GM23338 (cell line): ENCODE data around the gene PSMD3. TPM values are rescaled to one million over a fixed set of nuclear protein-coding genes. Genes with fewer than 3 reads are reported as not detected.

ENCODE experiments used
- ATAC-seq: fragments of 200-7000 bp; cut with Tn5 transposase; 3 replicates; pipeline ENCODE4 v1.9.1; 2020
- DNase-seq: peaks from one replicate; pipeline ENCODE4 v3.0.0-alpha.2; 2015; ENCODE audit warnings: low spot score
- H2AFZ ChIP-seq: fragments of 200-600 bp; sonication (generic); 2 replicates; pipeline ENCODE4 v1.8.0; 2016; ENCODE audit warnings: antibody characterized with exemption, mild to moderate bottlenecking, moderate library complexity
- H3F3A ChIP-seq: fragments of 200-600 bp; sonication (generic); replicated peaks from 2 replicates; pipeline ENCODE4 v1.8.0; 2017; ENCODE audit warnings: antibody characterized with exemption, mixed run types, low read depth
- H3K27ac ChIP-seq: fragments of 200-600 bp; sonication (generic); 2 replicates; pipeline ENCODE4 v1.6.1; 2016; ENCODE audit warnings: low read depth
- H3K27me3 ChIP-seq: fragments of 200-600 bp; sonication (generic); 2 replicates; pipeline ENCODE4 v1.8.0; 2016; ENCODE audit warnings: mild to moderate bottlenecking, mixed run types, moderate library complexity; ENCODE audit not compliant: insufficient read depth
- H3K36me3 ChIP-seq: fragments of 200-600 bp; sonication (generic); 2 replicates; pipeline ENCODE4 v1.8.0; 2016; ENCODE audit warnings: mild to moderate bottlenecking; ENCODE audit not compliant: insufficient read depth
- H3K4me1 ChIP-seq: fragments of 200-600 bp; sonication (generic); 2 replicates; pipeline ENCODE4 v1.8.0; 2016; ENCODE audit warnings: mild to moderate bottlenecking, moderate library complexity; ENCODE audit not compliant: insufficient read depth
- H3K4me2 ChIP-seq: fragments of 200-600 bp; sonication (generic); 2 replicates; pipeline ENCODE4 v1.7.1; 2017; ENCODE audit warnings: mixed run types
- H3K4me3 ChIP-seq: fragments of 200-600 bp; sonication (generic); 2 replicates; pipeline ENCODE4 v1.6.1; 2016; ENCODE audit warnings: mixed run types
- H3K79me2 ChIP-seq: fragments of 200-600 bp; sonication (generic); replicated peaks from 2 replicates; pipeline ENCODE4 v1.8.0; 2017; ENCODE audit warnings: mild to moderate bottlenecking; ENCODE audit not compliant: insufficient read depth
- H3K9me2 ChIP-seq: fragments of 200-600 bp; sonication (generic); 2 replicates; pipeline ENCODE4 v1.8.0; 2017; ENCODE audit not compliant: insufficient read depth
- H4K20me1 ChIP-seq: fragments of 200-600 bp; sonication (generic); replicated peaks from 2 replicates; pipeline ENCODE4 v1.8.0; 2017; ENCODE audit warnings: mild to moderate bottlenecking; ENCODE audit not compliant: insufficient read depth
- H3K27ac Mint-ChIP-seq: 2 replicates; pipeline ENCODE4 v1.8.0; 2020; ENCODE audit warnings: inconsistent platforms, mild to moderate bottlenecking, moderate library complexity, mixed read lengths
- H3K27me3 Mint-ChIP-seq: 3 replicates; pipeline ENCODE4 v1.8.0; 2022; ENCODE audit warnings: low read depth, mild to moderate bottlenecking, moderate library complexity, mixed read lengths, inconsistent platforms; ENCODE audit not compliant: insufficient read depth, poor library complexity
- H3K36me3 Mint-ChIP-seq: 3 replicates; pipeline ENCODE4 v1.8.0; 2021; ENCODE audit warnings: low read depth, mild to moderate bottlenecking, inconsistent platforms, moderate library complexity, mixed read lengths
- H3K4me1 Mint-ChIP-seq: 3 replicates; pipeline ENCODE4 v1.8.0; 2020; ENCODE audit warnings: mild to moderate bottlenecking, inconsistent platforms, mixed read lengths
- H3K4me3 Mint-ChIP-seq: 3 replicates; pipeline ENCODE4 v1.8.0; 2021; ENCODE audit warnings: moderate library complexity, mild to moderate bottlenecking, inconsistent platforms, mixed read lengths
- H3K9me3 Mint-ChIP-seq: 3 replicates; pipeline ENCODE4 v1.8.0; 2020; ENCODE audit warnings: moderate library complexity, mild to moderate bottlenecking, inconsistent platforms, mixed read lengths
- CREB1 ChIP-seq: fragments of 250-450 bp; sonication (Bioruptor Pico); IDR thresholded peaks from 2 replicates; pipeline ENCODE4 v1.5.0; 2020; ENCODE audit warnings: low read depth, mild to moderate bottlenecking, moderate library complexity
- NANOG ChIP-seq: IDR thresholded peaks from 2 replicates; pipeline ENCODE4 v1.6.1; 2016; ENCODE audit warnings: antibody characterized with exemption, borderline replicate concordance
- POLR2AphosphoS5 ChIP-seq: IDR thresholded peaks from 2 replicates; pipeline ENCODE4 v1.6.1; 2016; ENCODE audit warnings: antibody characterized with exemption, low read depth
- STAT1 ChIP-seq: IDR thresholded peaks from one replicate; pipeline ENCODE4 v1.6.1; 2016; ENCODE audit warnings: antibody characterized with exemption; ENCODE audit not compliant: unreplicated experiment
- ZNF114 ChIP-seq: fragments of 250-450 bp; sonication (Bioruptor Pico); IDR thresholded peaks from 2 replicates; pipeline ENCODE4 v1.5.0; 2020; ENCODE audit warnings: mild to moderate bottlenecking, moderate library complexity
- ZNF331 ChIP-seq: fragments of 250-450 bp; sonication (Bioruptor Pico); IDR thresholded peaks from 2 replicates; pipeline ENCODE4 v1.5.0; 2020; ENCODE audit warnings: low read depth, mild to moderate bottlenecking, moderate library complexity
- polyA plus RNA-seq: library from polyadenylated mRNA; unstranded; fragments of >200 nt; fragmentation: Nextera tagmentation; extraction: Ambion mirVana; gene quantifications from 2 replicates; pipeline ENCODE4 v1.2.1, GENCODE V29; 2016
- total RNA-seq: library from RNA; depleted of rRNA; stranded (reverse); fragments of >200 nt; shearing (Covaris generic); gene quantifications from 2 replicates; pipeline ENCODE4 v1.2.3, GENCODE V29; 2014
- TF ChIP-seq, protein P1 (sequence below): IDR thresholded peaks from one replicate; pipeline ENCODE4 v1.6.1; 2018; ENCODE audit warnings: antibody characterized with exemption; ENCODE audit not compliant: unreplicated experiment
- TF ChIP-seq, protein P2 (sequence below), 2 experiments: fragments of 200-600 bp in 1 of 2; sonication (generic) in 1 of 2; conservative IDR thresholded peaks; 2 replicates each; pipeline versions ENCODE4 v1.5.1 to v1.6.1; 2016 to 2017; ENCODE audit warnings: antibody characterized with exemption in 2 of 2, low read depth in 2 of 2, mild to moderate bottlenecking in 2 of 2, moderate library complexity in 1 of 2

Gene PSMD3
- total and polyA plus RNA-seq, 2 experiments from 2014 or later, result 112 to 217 TPM

- peaks cover 29% of the 10 kb centered on the region for H3K79me2 ChIP-seq
- H3K4me2 ChIP-seq, result peak overlapping the region; percentile 83
- H3K36me3 ChIP-seq, result peaks cover under 1% of the 10 kb centered on the region
- DNase-seq (no peak), ATAC-seq (no peak)
- H4K20me1 ChIP-seq, result peaks cover 16% of the 10 kb centered on the region
- H3K9me2 ChIP-seq, result no peaks in the 10 kb centered on the region
- H3F3A ChIP-seq, result peaks cover 8% of the 10 kb centered on the region; the same call in 1 of the 2 replicates
- Mint-ChIP-seq H3K27ac (peak overlapping the region; percentile 51; the same call in 1 of the 2 replicates), H3K4me1 (peaks cover 23% of the 10 kb centered on the region), H3K27me3 (peaks cover 9% of the 10 kb centered on the region), H3K36me3 (peaks cover 14% of the 10 kb centered on the region), H3K4me3 (peak overlapping the region; percentile 92), H3K9me3 (no peaks in the 10 kb centered on the region)
- H3K27ac ChIP-seq, result 0 out of 2 replicates have a peak overlapping the region, but pooled peaks have one; percentile 85
- peak overlapping the region; percentile 91 for H2AFZ ChIP-seq
- no peaks in the 10 kb centered on the region for H3K27me3 ChIP-seq
- H3K4me1 ChIP-seq, result peaks cover 20% of the 10 kb centered on the region
- peak overlapping the region; percentile 77 for H3K4me3 ChIP-seq
- TF ChIP-seq POLR2AphosphoS5 (no peak), ZNF331 (CRISPR knock-in tag) (no peak), NANOG (no peak), ZNF114 (CRISPR knock-in tag) (no peak), CREB1 (CRISPR knock-in tag) (no peak), STAT1 (no peak)
These were observed 1.5 kb upstream of the PSMD3 start for GRCh38 chr17:39979016-39979670.

GRCh38 chr17:39979893-39980350 lies 685 bp upstream of the PSMD3 start:
- peak; percentile 67 for DNase-seq

More at GRCh38 chr17:39979893-39980350, 685 bp upstream of the PSMD3 start:
- Histone ChIP-seq H4K20me1 (peaks cover 16% of the 10 kb centered on the region), H3K4me3 (peak overlapping the region; percentile 77), H3K36me3 (peaks cover 7% of the 10 kb centered on the region), H3K4me2 (peak overlapping the region; percentile 83), H3K79me2 (peaks cover 29% of the 10 kb centered on the region), H3F3A (peaks cover 8% of the 10 kb centered on the region; the same call in 1 of the 2 replicates), H3K27ac (peak overlapping the region; percentile 85), H3K9me2 (no peaks in the 10 kb centered on the region), H3K27me3 (no peaks in the 10 kb centered on the region), H3K4me1 (peaks cover 20% of the 10 kb centered on the region), H2AFZ (peak overlapping the region; percentile 91)
- peaks cover 23% of the 10 kb centered on the region for H3K4me1 Mint-ChIP-seq
- H3K27ac Mint-ChIP-seq, result peak overlapping the region; percentile 94
- peaks cover 21% of the 10 kb centered on the region for H3K36me3 Mint-ChIP-seq
- H3K27me3 Mint-ChIP-seq, result peaks cover 9% of the 10 kb centered on the region
- peak overlapping the region; percentile 92 for H3K4me3 Mint-ChIP-seq
- peak; percentile 72 for ATAC-seq
- no peaks in the 10 kb centered on the region for H3K9me3 Mint-ChIP-seq
- TF ChIP-seq, protein P1, sequence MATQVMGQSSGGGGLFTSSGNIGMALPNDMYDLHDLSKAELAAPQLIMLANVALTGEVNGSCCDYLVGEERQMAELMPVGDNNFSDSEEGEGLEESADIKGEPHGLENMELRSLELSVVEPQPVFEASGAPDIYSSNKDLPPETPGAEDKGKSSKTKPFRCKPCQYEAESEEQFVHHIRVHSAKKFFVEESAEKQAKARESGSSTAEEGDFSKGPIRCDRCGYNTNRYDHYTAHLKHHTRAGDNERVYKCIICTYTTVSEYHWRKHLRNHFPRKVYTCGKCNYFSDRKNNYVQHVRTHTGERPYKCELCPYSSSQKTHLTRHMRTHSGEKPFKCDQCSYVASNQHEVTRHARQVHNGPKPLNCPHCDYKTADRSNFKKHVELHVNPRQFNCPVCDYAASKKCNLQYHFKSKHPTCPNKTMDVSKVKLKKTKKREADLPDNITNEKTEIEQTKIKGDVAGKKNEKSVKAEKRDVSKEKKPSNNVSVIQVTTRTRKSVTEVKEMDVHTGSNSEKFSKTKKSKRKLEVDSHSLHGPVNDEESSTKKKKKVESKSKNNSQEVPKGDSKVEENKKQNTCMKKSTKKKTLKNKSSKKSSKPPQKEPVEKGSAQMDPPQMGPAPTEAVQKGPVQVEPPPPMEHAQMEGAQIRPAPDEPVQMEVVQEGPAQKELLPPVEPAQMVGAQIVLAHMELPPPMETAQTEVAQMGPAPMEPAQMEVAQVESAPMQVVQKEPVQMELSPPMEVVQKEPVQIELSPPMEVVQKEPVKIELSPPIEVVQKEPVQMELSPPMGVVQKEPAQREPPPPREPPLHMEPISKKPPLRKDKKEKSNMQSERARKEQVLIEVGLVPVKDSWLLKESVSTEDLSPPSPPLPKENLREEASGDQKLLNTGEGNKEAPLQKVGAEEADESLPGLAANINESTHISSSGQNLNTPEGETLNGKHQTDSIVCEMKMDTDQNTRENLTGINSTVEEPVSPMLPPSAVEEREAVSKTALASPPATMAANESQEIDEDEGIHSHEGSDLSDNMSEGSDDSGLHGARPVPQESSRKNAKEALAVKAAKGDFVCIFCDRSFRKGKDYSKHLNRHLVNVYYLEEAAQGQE, result no peak
- TF ChIP-seq, protein P2, sequence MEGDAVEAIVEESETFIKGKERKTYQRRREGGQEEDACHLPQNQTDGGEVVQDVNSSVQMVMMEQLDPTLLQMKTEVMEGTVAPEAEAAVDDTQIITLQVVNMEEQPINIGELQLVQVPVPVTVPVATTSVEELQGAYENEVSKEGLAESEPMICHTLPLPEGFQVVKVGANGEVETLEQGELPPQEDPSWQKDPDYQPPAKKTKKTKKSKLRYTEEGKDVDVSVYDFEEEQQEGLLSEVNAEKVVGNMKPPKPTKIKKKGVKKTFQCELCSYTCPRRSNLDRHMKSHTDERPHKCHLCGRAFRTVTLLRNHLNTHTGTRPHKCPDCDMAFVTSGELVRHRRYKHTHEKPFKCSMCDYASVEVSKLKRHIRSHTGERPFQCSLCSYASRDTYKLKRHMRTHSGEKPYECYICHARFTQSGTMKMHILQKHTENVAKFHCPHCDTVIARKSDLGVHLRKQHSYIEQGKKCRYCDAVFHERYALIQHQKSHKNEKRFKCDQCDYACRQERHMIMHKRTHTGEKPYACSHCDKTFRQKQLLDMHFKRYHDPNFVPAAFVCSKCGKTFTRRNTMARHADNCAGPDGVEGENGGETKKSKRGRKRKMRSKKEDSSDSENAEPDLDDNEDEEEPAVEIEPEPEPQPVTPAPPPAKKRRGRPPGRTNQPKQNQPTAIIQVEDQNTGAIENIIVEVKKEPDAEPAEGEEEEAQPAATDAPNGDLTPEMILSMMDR (conservative IDR thresholded peaks at IDR 0.05; ENCODE audit: low read depth in 2 of 2), result peak; percentile 37 to 46
